IMR-90 (cell line): ENCODE data around the gene CARF. TPM values are rescaled to one million over a fixed set of nuclear protein-coding genes. Genes with fewer than 3 reads are reported as not detected.

Source experiments
- ATAC-seq: fragments of 200-7000 bp; cut with Tn5 transposase; 2 replicates; pipeline ENCODE4 v1.9.1; 2020; ENCODE audit warnings: low read depth, mild to moderate bottlenecking, moderate library complexity
- BruUV-seq: library from RNA; stranded (reverse); fragments of 400-500 nt; replicated peaks from 2 replicates; lab custom pipeline; 2021; lab: Mats Ljungman, UMichigan
- CTCF ChIA-PET: fragments of 300-600 bp; formaldehyde crosslinking; extraction: SDS; loops from one replicate; lab custom pipeline; 2021; ENCODE audit warnings: antibody characterized with exemption; lab: Yijun Ruan, JAX
- POLR2A ChIA-PET: fragments of 300-600 bp; sonication (Branson Sonifier 250); formaldehyde crosslinking; loops from one replicate; lab custom pipeline; 2022; ENCODE audit warnings: antibody characterized with exemption; ENCODE audit not compliant: unreplicated experiment; lab: Charles Lee
- DNase-seq: peaks from one replicate; pipeline ENCODE4 v3.0.0; 2013
- H2AFZ ChIP-seq: replicated peaks from 2 replicates; pipeline ENCODE3; 2013; ENCODE audit warnings: low read length, mild to moderate bottlenecking; ENCODE audit not compliant: poor library complexity
- H2AK5ac ChIP-seq: 2 replicates; pipeline ENCODE4 v1.6.1; 2013; ENCODE audit warnings: low read depth, low read length, inconsistent platforms
- H2AK9ac ChIP-seq: replicated peaks from 2 replicates; pipeline ENCODE3; 2013; ENCODE audit warnings: mild to moderate bottlenecking, low read depth, low read length, moderate library complexity; ENCODE audit not compliant: poor library complexity
- H2BK120ac ChIP-seq: 2 replicates; pipeline ENCODE4 v1.6.1; 2013; ENCODE audit warnings: low read depth, low read length, inconsistent platforms
- H2BK15ac ChIP-seq: 3 replicates; pipeline ENCODE4 v1.6.1; 2013; ENCODE audit warnings: low read depth, low read length, inconsistent platforms
- H2BK20ac ChIP-seq: 2 replicates; pipeline ENCODE4 v1.6.1; 2013; ENCODE audit warnings: low read depth, mild to moderate bottlenecking, inconsistent platforms, low read length, moderate library complexity
- H2BK5ac ChIP-seq: 2 replicates; pipeline ENCODE4 v1.6.1; 2013; ENCODE audit warnings: mild to moderate bottlenecking, low read depth, low read length, inconsistent platforms; ENCODE audit not compliant: poor library complexity, severe bottlenecking
- H3K14ac ChIP-seq: replicated peaks from 2 replicates; pipeline ENCODE4 v1.6.1; 2013; ENCODE audit warnings: low read depth, low read length, inconsistent platforms
- H3K18ac ChIP-seq: 2 replicates; pipeline ENCODE4 v1.6.1; 2013; ENCODE audit warnings: low read depth, low read length, control low read depth
- H3K23ac ChIP-seq: 2 replicates; pipeline ENCODE4 v1.6.1; 2013; ENCODE audit warnings: low read depth, low read length, inconsistent platforms
- H3K27ac ChIP-seq: 2 replicates; pipeline ENCODE4 v1.5.1; 2013; ENCODE audit warnings: mild to moderate bottlenecking, control low read depth, low read length; ENCODE audit not compliant: insufficient read depth
- H3K27me3 ChIP-seq: 2 replicates; pipeline ENCODE4 v1.6.1; 2013; ENCODE audit warnings: low read length; ENCODE audit not compliant: control insufficient read depth, insufficient read depth
- H3K36me3 ChIP-seq: 2 replicates; pipeline ENCODE4 v1.6.1; 2013; ENCODE audit warnings: low read length, mixed read lengths; ENCODE audit not compliant: control insufficient read depth, insufficient read depth
- H3K4ac ChIP-seq: 2 replicates; pipeline ENCODE4 v1.6.1; 2013; ENCODE audit warnings: low read depth, low read length, inconsistent platforms
- H3K4me1 ChIP-seq: 2 replicates; pipeline ENCODE4 v1.6.1; 2013; ENCODE audit warnings: low read length, mixed read lengths; ENCODE audit not compliant: control insufficient read depth, insufficient read depth
- H3K4me2 ChIP-seq: 2 replicates; pipeline ENCODE4 v1.6.1; 2013; ENCODE audit warnings: low read depth, mild to moderate bottlenecking, control low read depth, low read length, moderate library complexity
- H3K4me3 ChIP-seq: 2 replicates; pipeline ENCODE4 v1.5.1; 2013; ENCODE audit warnings: low read depth, mild to moderate bottlenecking, control low read depth, low read length, moderate library complexity; ENCODE audit not compliant: insufficient read depth
- H3K56ac ChIP-seq: 2 replicates; pipeline ENCODE4 v1.6.1; 2013; ENCODE audit warnings: low read length, inconsistent platforms; ENCODE audit not compliant: insufficient read depth; ENCODE audit errors: extremely low read depth
- H3K79me1 ChIP-seq, 2 experiments: 2 replicates each; pipeline ENCODE4 v1.6.1; 2013; ENCODE audit warnings: low read length in 2 of 2, inconsistent platforms in 1 of 2, low read depth in 1 of 2
- H3K9ac ChIP-seq: 2 replicates; pipeline ENCODE4 v1.6.1; 2013; ENCODE audit warnings: low read depth, low read length, control low read depth
- H3K9me1 ChIP-seq: 2 replicates; pipeline ENCODE4 v1.6.1; 2013; ENCODE audit warnings: low read length, inconsistent platforms; ENCODE audit not compliant: insufficient read depth
- H3K9me3 ChIP-seq: 2 replicates; pipeline ENCODE4 v1.6.1; 2013; ENCODE audit warnings: low read length; ENCODE audit not compliant: control insufficient read depth, insufficient read depth
- H4K20me1 ChIP-seq: 2 replicates; pipeline ENCODE4 v1.6.1; 2013; ENCODE audit warnings: low read length, inconsistent platforms; ENCODE audit not compliant: insufficient read depth
- H4K5ac ChIP-seq: 2 replicates; pipeline ENCODE4 v1.6.1; 2013; ENCODE audit warnings: mild to moderate bottlenecking, low read depth, low read length, control low read depth
- H4K8ac ChIP-seq, 2 experiments: 2 replicates each; pipeline ENCODE4 v1.6.1; 2013; ENCODE audit warnings: low read depth in 2 of 2, low read length in 2 of 2, control low read depth in 1 of 2, inconsistent platforms in 1 of 2
- H4K91ac ChIP-seq: 2 replicates; pipeline ENCODE4 v1.6.1; 2013; ENCODE audit warnings: low read depth, low read length, inconsistent platforms; ENCODE audit not compliant: insufficient read depth
- CEBPB ChIP-seq: IDR thresholded peaks from 2 replicates; pipeline ENCODE4 v1.6.1; 2012; ENCODE audit warnings: low read depth, low read length, improper control_type of control experiment
- MAFK ChIP-seq: IDR thresholded peaks from 2 replicates; pipeline ENCODE4 v1.6.1; 2012; ENCODE audit warnings: low read depth, low read length, improper control_type of control experiment
- MAZ ChIP-seq: IDR thresholded peaks from 2 replicates; pipeline ENCODE4 v1.6.1; 2012; ENCODE audit warnings: low read depth, mild to moderate bottlenecking, low read length, improper control_type of control experiment, moderate library complexity, borderline replicate concordance
- POLR2A ChIP-seq: IDR thresholded peaks from 2 replicates; pipeline ENCODE4 v1.6.1; 2012; ENCODE audit warnings: mild to moderate bottlenecking, low read depth, low read length
- RAD21 ChIP-seq: IDR thresholded peaks from 2 replicates; pipeline ENCODE4 v1.6.1; 2012; ENCODE audit warnings: low read length, improper control_type of control experiment
- WGBS, 2 experiments: methylation state at CpG; one replicate each; pipeline versions ENCODE4 v1.1.5 to v1.1.7; 2013; ENCODE audit warnings: missing lambda C conversion rate in 2 of 2; ENCODE audit not compliant: insufficient read length in 1 of 2; ENCODE audit errors: extremely low coverage in 2 of 2; 5-methylcytosine and 5-hydroxymethylcytosine counted together
- dilution Hi-C: fragments of 300-500 bp; cut with HindIII; formaldehyde crosslinking; loops from one replicate; pipeline ENCODE4 v1.14.3; 2018; ENCODE audit warnings: low sequenced_read_pairs; ENCODE audit not compliant: unreplicated experiment
- in situ Hi-C: fragments of 300-500 bp; cut with MboI; formaldehyde crosslinking; loops from 3 replicates; pipeline ENCODE4 v1.14.3; 2019; ENCODE audit warnings: low sequenced_read_pairs, inconsistent platforms, mixed read lengths
- intact Hi-C: fragments of 100-400 bp; cut with micrococcal nuclease; formaldehyde crosslinking; loops from 2 replicates; pipeline ENCODE4 v1.10.0; 2022
- polyA plus RNA-seq, 3 experiments: library from polyadenylated mRNA; depleted of rRNA; stranded (reverse); fragments of >200 nt; gene quantifications; 2 replicates each; pipeline ENCODE4 v1.2.3, GENCODE V29; 2012; ENCODE audit warnings: low replicate concordance in 1 of 3
- total RNA-seq: library from RNA; depleted of rRNA; stranded (reverse); fragments of >200 nt; gene quantifications from 2 replicates; pipeline ENCODE4 v1.2.3, GENCODE V29; 2012

Gene CARF
- total and polyA plus RNA-seq, 2 of the 4 experiments (the other 2 are of a cell fraction): 2.4 to 5.6 TPM

- WGBS, 2 experiments: no CpG with 5 or more reads among the region's 1 CpG
- H3K23ac ChIP-seq: no peak overlapping the region
- no peaks in the 10 kb centered on the region for H4K20me1 ChIP-seq
- TF ChIP-seq RAD21: no peak
- no peak for TF ChIP-seq POLR2A
- no peak for TF ChIP-seq MAZ
- TF ChIP-seq MAFK: no peak
- no peak for TF ChIP-seq CEBPB
- BruUV-seq: no TSS peak
- H3K4ac ChIP-seq: no peak overlapping the region
- no peak overlapping the region for H2BK15ac ChIP-seq
- no peaks in the 10 kb centered on the region for H3K36me3 ChIP-seq
- no peak overlapping the region for H2BK20ac ChIP-seq
- H3K56ac ChIP-seq: no peak overlapping the region
- no peak overlapping the region for H2AK9ac ChIP-seq
- H3K18ac ChIP-seq: no peak overlapping the region
- no peak overlapping the region for H2BK5ac ChIP-seq
- no peak overlapping the region for H3K4me2 ChIP-seq
- no peaks in the 10 kb centered on the region for H3K4me1 ChIP-seq
- no peak overlapping the region for H2AFZ ChIP-seq
- ATAC-seq: no peak
- CTCF ChIA-PET: no interaction called here
- H3K9me1 ChIP-seq: no peaks in the 10 kb centered on the region
- no peaks in the 10 kb centered on the region for H3K9me3 ChIP-seq
- in situ Hi-C loops: no loop called here
- no peak overlapping the region for H3K14ac ChIP-seq
- H3K9ac ChIP-seq: no peak overlapping the region
- dilution Hi-C loops: no loop called here
- H3K79me1 ChIP-seq: no peaks in the 10 kb centered on the region
- no peak overlapping the region for H2AK5ac ChIP-seq
- DNase-seq: no peak
- no peak overlapping the region for H2BK120ac ChIP-seq
- H4K5ac ChIP-seq: no peak overlapping the region
- no peaks in the 10 kb centered on the region for H3K27me3 ChIP-seq
- intact Hi-C loops: loop anchor here (5.0 kb wide), 1 partner anchor 32 kb away; no protein-coding TSS in a partner anchor
- POLR2A ChIA-PET: no interaction called here
- H3K27ac ChIP-seq: no peak overlapping the region
- no peak overlapping the region for H4K91ac ChIP-seq
- no peak overlapping the region for H4K8ac ChIP-seq
- H3K4me3 ChIP-seq: no peak overlapping the region
Measured at GRCh38 chr2:202989749-202990148, 77.7 kb downstream of the CARF start.
